Measurements from ENCODE around the gene SLC25A48. TPM values are rescaled to one million over a fixed set of nuclear protein-coding genes. Genes with fewer than 3 reads are reported as not detected.

Gene SLC25A48
- total and polyA plus RNA-seq, 2 donors (not counting 1 experiment from before 2014, with no cell fraction given) = not detected

DNA sequence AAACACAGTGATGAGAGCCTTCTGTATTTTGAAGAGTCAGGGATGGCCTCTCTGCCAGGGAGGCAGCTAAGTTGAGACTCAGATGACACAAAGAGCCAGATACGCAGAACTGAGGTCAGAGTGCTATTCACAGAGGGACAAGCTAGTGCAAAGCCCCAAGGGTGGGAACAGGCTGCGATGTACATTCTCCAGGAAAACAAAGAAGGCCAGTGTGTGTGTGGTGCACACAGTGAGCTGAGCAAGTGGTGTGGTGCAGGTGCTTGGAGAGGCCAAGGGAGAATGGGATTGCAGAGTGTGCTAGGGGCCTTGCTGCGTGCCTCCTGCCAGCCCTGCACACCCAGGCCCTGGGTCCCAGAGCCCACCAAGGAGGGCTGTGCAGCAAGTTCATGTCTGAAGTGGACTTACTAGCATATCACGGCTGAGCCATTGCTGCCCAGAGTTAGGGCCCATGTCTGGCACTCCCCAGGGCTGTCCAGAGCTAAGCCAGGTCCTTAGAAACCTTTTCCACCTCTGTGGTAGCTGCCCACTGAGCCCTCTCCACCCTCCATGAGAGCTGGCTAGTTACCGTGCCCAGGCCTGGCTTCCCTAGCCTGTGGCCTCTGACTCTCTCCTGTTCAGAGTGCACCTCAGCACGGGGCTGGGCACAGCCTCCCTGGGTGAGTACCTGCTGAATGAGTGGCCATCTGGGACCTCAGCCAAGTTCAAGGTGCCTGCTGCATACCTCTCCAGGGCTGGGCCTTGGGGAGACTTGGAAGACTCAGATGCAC lies 9.3 kb downstream of the SLC25A48 start:
- no peaks in the 10 kb centered on the region for H3K9me3 ChIP-seq (ENCODE audit: control insufficient read depth, insufficient read depth, low read depth, low read length)
- no peak for TF ChIP-seq EZH2 (IDR thresholded peaks at IDR 0.05; ENCODE audit: low read length, missing control alignments)
- TF ChIP-seq, protein P1, sequence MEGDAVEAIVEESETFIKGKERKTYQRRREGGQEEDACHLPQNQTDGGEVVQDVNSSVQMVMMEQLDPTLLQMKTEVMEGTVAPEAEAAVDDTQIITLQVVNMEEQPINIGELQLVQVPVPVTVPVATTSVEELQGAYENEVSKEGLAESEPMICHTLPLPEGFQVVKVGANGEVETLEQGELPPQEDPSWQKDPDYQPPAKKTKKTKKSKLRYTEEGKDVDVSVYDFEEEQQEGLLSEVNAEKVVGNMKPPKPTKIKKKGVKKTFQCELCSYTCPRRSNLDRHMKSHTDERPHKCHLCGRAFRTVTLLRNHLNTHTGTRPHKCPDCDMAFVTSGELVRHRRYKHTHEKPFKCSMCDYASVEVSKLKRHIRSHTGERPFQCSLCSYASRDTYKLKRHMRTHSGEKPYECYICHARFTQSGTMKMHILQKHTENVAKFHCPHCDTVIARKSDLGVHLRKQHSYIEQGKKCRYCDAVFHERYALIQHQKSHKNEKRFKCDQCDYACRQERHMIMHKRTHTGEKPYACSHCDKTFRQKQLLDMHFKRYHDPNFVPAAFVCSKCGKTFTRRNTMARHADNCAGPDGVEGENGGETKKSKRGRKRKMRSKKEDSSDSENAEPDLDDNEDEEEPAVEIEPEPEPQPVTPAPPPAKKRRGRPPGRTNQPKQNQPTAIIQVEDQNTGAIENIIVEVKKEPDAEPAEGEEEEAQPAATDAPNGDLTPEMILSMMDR (conservative IDR thresholded peaks at IDR 0.05 in 1 of 2, IDR thresholded peaks at IDR 0.05 in 1 of 2; ENCODE audit: low read depth in 1 of 2, low read length in 2 of 2) = no peak
- H3K27ac ChIP-seq (ENCODE audit: insufficient read depth, low read length) = no peak overlapping the region
- H3K27me3 ChIP-seq (ENCODE audit: control insufficient read depth, insufficient read depth, low read length) = no peaks in the 10 kb centered on the region
- no peaks in the 10 kb centered on the region for H3K4me1 ChIP-seq (ENCODE audit: control insufficient read depth, extremely low read depth, insufficient read depth, low read length)
- no peak overlapping the region for H3K9ac ChIP-seq (ENCODE audit: insufficient read depth, low read length)
- H2AFZ ChIP-seq (ENCODE audit: low read length) = no peak overlapping the region
- no peaks in the 10 kb centered on the region for H3K79me2 ChIP-seq (ENCODE audit: control insufficient read depth, insufficient read depth, low read length)
- H3K4me2 ChIP-seq (ENCODE audit: extremely low read depth, insufficient read depth, low read length) = no peak overlapping the region
- H3K4me3 ChIP-seq (replicated peaks in 1 of 4; ENCODE audit: control extremely low read depth in 1 of 4, insufficient read depth in 1 of 4, low read depth in 3 of 4, low read length in 4 of 4) = no peak overlapping the region
- no peaks in the 10 kb centered on the region for H3K36me3 ChIP-seq (ENCODE audit: control insufficient read depth, insufficient read depth, low read length)
- H4K20me1 ChIP-seq (ENCODE audit: control insufficient read depth, extremely low read depth, insufficient read depth, low read length) = no peaks in the 10 kb centered on the region
- DNase-seq (ENCODE audit: low read depth in 2 of 2) = no peak

- H3K27me3 ChIP-seq (ENCODE audit: control insufficient read depth, insufficient read depth, low read length) = no peaks in the 10 kb centered on the region
- no peak for DNase-seq (ENCODE audit: low read depth in 2 of 2)
- H3K79me2 ChIP-seq (ENCODE audit: control insufficient read depth, insufficient read depth, low read length) = no peaks in the 10 kb centered on the region
- no peaks in the 10 kb centered on the region for H3K4me1 ChIP-seq (ENCODE audit: control insufficient read depth, extremely low read depth, insufficient read depth, low read length)
- H2AFZ ChIP-seq (ENCODE audit: low read length) = no peak overlapping the region
- H3K9ac ChIP-seq (ENCODE audit: insufficient read depth, low read length) = no peak overlapping the region
- TF ChIP-seq EZH2 (IDR thresholded peaks at IDR 0.05; ENCODE audit: low read length, missing control alignments) = no peak
- TF ChIP-seq, protein P1 (conservative IDR thresholded peaks at IDR 0.05 in 1 of 2, IDR thresholded peaks at IDR 0.05 in 1 of 2; ENCODE audit: low read depth in 1 of 2, low read length in 2 of 2) = no peak
- H3K9me3 ChIP-seq (ENCODE audit: control insufficient read depth, insufficient read depth, low read depth, low read length) = no peaks in the 10 kb centered on the region
- H3K4me2 ChIP-seq (ENCODE audit: extremely low read depth, insufficient read depth, low read length) = no peak overlapping the region
- H4K20me1 ChIP-seq (ENCODE audit: control insufficient read depth, extremely low read depth, insufficient read depth, low read length) = no peaks in the 10 kb centered on the region
- H3K36me3 ChIP-seq (ENCODE audit: control insufficient read depth, insufficient read depth, low read length) = no peaks in the 10 kb centered on the region
- no peak overlapping the region for H3K4me3 ChIP-seq (replicated peaks in 1 of 4; ENCODE audit: control extremely low read depth in 1 of 4, insufficient read depth in 1 of 4, low read depth in 3 of 4, low read length in 4 of 4)
- no peak overlapping the region for H3K27ac ChIP-seq (ENCODE audit: insufficient read depth, low read length)
Observed at GRCh38 chr5:135846311-135846710, 11.8 kb downstream of the SLC25A48 start.

- Histone ChIP-seq H3K79me2 (ENCODE audit: control insufficient read depth, insufficient read depth, low read length) (no peaks in the 10 kb centered on the region), H3K27ac (ENCODE audit: insufficient read depth, low read length) (no peak overlapping the region), H2AFZ (ENCODE audit: low read length) (no peak overlapping the region), H3K4me3 (replicated peaks in 1 of 4; ENCODE audit: control extremely low read depth in 1 of 4, insufficient read depth in 1 of 4, low read depth in 3 of 4, low read length in 4 of 4) (no peak overlapping the region), H3K9ac (ENCODE audit: insufficient read depth, low read length) (no peak overlapping the region), H3K9me3 (ENCODE audit: control insufficient read depth, insufficient read depth, low read depth, low read length) (no peaks in the 10 kb centered on the region), H3K36me3 (ENCODE audit: control insufficient read depth, insufficient read depth, low read length) (no peaks in the 10 kb centered on the region), H4K20me1 (ENCODE audit: control insufficient read depth, extremely low read depth, insufficient read depth, low read length) (no peaks in the 10 kb centered on the region), H3K27me3 (ENCODE audit: control insufficient read depth, insufficient read depth, low read length) (no peaks in the 10 kb centered on the region), H3K4me1 (ENCODE audit: control insufficient read depth, extremely low read depth, insufficient read depth, low read length) (no peaks in the 10 kb centered on the region), H3K4me2 (ENCODE audit: extremely low read depth, insufficient read depth, low read length) (no peak overlapping the region)
- TF ChIP-seq, protein P1 (conservative IDR thresholded peaks at IDR 0.05 in 1 of 2, IDR thresholded peaks at IDR 0.05 in 1 of 2; ENCODE audit: low read depth in 1 of 2, low read length in 2 of 2) = no peak
- TF ChIP-seq EZH2 (IDR thresholded peaks at IDR 0.05; ENCODE audit: low read length, missing control alignments) = no peak
- DNase-seq (ENCODE audit: low read depth in 2 of 2) = no peak
Observed at GRCh38 chr5:135847976-135848375, 13.5 kb downstream of the SLC25A48 start.

Data from fibroblast of lung (primary cell).